ENCODE measurements around the gene CD274.

Gene CD274

DNA sequence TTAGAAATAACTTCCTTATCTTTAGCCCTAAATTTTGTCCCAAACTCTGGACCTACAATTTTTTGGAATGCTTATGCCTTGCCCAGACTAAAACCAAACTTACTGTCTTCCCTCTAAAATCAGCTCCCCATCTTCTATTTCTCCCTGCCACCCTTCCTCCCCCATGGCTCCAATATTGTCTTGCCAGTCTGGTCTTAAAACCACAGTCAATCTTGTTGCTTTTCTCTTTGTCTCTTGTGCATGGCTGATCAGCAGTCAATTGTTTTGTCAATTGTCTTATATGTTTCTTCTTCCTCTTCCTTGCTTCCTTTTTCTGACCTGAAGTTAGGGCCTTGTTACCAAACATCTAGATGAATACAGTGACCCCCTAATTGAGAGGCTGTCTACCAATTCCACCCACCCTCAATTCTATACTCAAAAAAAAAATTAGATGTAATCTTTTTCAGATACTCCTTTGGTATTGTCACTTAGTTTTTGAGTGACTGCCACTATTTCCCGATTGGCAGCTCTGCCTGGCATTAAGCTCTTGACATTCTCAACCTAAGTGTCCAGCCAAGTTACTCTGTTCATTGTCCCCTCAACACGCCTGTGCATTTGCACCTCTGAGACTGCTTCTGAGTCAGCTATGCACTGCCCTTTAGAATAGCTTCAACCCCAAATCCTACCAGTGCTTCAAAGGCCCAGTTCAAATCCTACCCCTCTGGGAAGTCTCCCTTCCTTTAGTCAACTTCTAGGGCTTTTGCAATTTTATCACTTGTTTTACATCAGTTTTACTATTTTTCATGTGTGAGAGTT, 62.5 kb downstream of the CD274 start:
- TF ChIP-seq, protein P1, sequence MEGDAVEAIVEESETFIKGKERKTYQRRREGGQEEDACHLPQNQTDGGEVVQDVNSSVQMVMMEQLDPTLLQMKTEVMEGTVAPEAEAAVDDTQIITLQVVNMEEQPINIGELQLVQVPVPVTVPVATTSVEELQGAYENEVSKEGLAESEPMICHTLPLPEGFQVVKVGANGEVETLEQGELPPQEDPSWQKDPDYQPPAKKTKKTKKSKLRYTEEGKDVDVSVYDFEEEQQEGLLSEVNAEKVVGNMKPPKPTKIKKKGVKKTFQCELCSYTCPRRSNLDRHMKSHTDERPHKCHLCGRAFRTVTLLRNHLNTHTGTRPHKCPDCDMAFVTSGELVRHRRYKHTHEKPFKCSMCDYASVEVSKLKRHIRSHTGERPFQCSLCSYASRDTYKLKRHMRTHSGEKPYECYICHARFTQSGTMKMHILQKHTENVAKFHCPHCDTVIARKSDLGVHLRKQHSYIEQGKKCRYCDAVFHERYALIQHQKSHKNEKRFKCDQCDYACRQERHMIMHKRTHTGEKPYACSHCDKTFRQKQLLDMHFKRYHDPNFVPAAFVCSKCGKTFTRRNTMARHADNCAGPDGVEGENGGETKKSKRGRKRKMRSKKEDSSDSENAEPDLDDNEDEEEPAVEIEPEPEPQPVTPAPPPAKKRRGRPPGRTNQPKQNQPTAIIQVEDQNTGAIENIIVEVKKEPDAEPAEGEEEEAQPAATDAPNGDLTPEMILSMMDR (conservative IDR thresholded peaks at IDR 0.05; ENCODE audit: low read depth) = no peak
- POLR2A ChIA-PET (ENCODE audit: low non-redundant PET) = no interaction called here
- no peak for DNase-seq (ENCODE audit: low spot score)
- CTCF ChIA-PET = no interaction called here
- no peak overlapping the region for H3K27ac ChIP-seq

DNA sequence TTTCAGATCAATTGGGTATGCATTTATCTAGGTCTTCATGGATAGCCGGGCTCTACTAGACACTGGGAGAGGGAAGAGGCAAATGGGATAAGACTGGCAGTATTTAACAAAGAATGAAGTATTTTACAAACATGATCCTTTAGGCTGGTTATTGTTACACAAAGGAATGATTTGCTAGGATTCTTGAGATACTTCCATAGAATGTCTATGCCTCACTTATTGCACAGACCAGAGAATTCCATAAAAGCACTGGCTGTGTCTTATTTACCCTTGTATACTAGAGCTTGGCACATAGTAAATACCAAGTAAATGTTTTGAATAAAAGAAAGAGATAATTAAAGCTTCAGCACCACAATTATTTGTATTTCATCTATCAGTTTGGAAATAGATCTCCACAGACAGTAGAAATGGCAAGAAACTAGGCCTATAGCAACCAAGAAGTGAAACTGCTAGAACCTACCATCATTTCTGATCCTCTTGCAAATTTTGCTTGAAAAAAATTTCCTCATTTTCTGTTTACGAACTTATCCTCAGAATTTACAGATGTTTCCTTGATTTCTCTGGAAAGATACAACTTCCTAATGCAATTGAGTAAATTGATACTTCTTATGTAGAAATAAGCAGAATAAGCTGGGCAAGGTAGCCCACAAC, 63.7 kb downstream of the CD274 start:
- POLR2A ChIA-PET (ENCODE audit: low non-redundant PET) = no interaction called here
- CTCF ChIA-PET = no interaction called here
- H3K27ac ChIP-seq = no peak overlapping the region
- TF ChIP-seq, protein P1 (conservative IDR thresholded peaks at IDR 0.05; ENCODE audit: low read depth) = no peak
- DNase-seq (ENCODE audit: low spot score) = no peak

DNA sequence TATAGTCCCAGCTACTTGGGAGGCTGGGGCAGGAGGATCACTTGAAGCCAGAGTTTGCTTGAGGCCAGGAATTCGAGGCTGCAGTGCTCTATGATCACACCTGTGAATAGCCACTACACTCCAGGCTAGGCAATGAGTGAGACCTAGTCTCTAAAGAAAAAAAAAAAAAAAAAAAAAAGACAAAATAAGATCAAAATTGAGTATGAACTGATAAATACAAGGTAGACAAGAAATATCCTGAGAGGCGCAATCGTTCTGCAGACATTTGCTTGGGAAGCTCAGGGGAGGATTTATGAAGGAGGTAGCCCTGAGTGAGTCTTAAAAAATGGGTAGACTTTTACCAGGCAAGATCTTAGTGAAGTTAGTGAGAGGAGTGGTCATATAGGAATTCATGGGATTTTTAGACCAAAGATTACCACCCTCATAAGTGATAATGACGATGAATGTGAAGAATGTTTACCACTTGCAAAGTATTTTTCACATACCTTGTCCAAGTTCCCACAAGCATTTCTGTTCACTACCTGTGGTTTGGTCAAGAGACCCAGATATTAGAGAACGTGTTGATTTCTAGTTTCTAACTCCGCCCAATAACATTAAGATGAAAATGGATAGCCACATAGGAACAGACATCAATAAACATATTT, 64.4 kb downstream of the CD274 start:
- TF ChIP-seq, protein P1 (conservative IDR thresholded peaks at IDR 0.05; ENCODE audit: low read depth) = no peak

DNA sequence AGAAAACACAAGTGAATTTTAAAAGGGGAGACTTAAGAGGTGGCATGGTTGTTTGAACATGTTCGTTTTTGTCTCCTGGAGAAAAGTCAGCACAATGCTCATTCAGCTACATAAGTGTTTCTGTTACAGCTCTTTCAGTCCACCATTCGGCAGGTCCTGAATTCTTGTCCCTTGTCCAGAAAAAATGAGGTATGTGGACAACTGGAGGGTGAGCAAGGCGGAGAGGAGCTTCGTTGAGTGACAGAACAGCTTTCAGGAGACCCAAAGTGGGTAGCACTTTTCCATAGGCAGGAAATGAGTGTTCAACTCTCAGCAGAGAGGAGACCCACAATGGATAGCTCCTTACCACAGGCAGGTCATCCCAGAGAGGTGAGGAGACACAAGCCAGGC, 64.9 kb downstream of the CD274 start:
- CTCF ChIA-PET = interaction anchor here (0.9 kb wide), 1 partner anchor 42 kb away, joined by 8 read pairs; no protein-coding TSS in a partner anchor
- H3K27ac ChIP-seq = no peak overlapping the region
- no peak for DNase-seq (ENCODE audit: low spot score)
- POLR2A ChIA-PET (ENCODE audit: low non-redundant PET) = no interaction called here
- TF ChIP-seq, protein P1 (conservative IDR thresholded peaks at IDR 0.05; ENCODE audit: low read depth) = no peak

More for the DNA sequence above, 64.4 kb downstream of the CD274 start:
- POLR2A ChIA-PET (ENCODE audit: low non-redundant PET) = no interaction called here
- no peak for DNase-seq (ENCODE audit: low spot score)
- no peak overlapping the region for H3K27ac ChIP-seq
- CTCF ChIA-PET = no interaction called here

DNA sequence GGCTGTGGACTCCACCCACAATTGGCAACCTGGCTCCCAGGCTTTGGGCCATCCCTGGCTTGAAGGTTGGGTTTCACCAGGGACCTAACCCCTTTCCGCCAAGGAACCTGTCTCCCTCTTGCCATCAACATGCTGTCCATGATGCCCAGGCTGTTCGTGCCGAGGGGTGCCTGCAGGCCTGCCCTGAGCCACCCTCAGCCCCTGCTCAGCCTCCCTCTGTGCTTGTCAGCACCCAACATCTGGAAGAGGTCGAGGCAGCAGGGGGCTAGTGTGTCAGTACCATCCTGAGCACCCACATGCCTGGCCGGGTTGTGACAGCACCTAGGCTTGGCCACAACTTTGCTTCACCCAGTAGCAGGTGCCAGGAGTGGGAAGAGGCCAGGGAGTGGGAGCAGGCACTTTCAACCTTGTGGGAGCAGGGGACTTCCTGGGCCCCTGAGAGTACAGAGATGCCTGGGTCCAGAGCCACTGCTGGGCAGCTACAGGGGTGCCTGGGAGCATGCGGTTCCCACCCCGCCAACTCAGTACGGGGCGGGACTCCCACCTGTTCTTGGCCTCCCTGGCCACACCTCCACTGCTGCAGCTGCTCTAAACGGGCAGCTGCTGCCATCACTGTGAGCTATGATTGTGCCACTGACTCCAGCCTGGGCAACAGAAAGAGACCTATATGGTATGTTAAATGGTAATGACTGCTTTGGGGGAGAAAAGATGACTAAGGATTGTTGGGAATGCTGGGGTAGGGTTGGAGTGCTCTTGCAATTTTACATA, 66.3 kb downstream of the CD274 start:
- ChIA-PET CTCF (no interaction called here), POLR2A (ENCODE audit: low non-redundant PET) (no interaction called here)
- H3K27ac ChIP-seq = no peak overlapping the region
- TF ChIP-seq, protein P1 (conservative IDR thresholded peaks at IDR 0.05; ENCODE audit: low read depth) = no peak
- no peak for DNase-seq (ENCODE audit: low spot score)

Measured in RWPE1 (cell line).